Astrocyte of the cerebellum (primary cell): ENCODE measurements around the gene OR13J1.

Experiments used
- DNase-seq: peaks from one replicate; pipeline ENCODE4 v3.0.0-alpha.2; 2011; ENCODE audit warnings: low read depth
- H3K4me3 ChIP-seq: 2 replicates; pipeline ENCODE4 v1.5.1; 2011; ENCODE audit warnings: mild to moderate bottlenecking, low read depth, low read length, moderate library complexity
- CTCF ChIP-seq: IDR thresholded peaks from 2 replicates; pipeline ENCODE4 v1.5.1; 2012; ENCODE audit warnings: low read length, low read depth, moderate library complexity, mild to moderate bottlenecking; ENCODE audit errors: missing control alignments
- in situ Hi-C: cut with HindIII; loops from 2 replicates; pipeline ENCODE4 v1.10.0; 2017; ENCODE audit warnings: low sequenced_read_pairs

The OR13J1 gene

GRCh38 chr9:35829084-35829763, 41.0 kb downstream of the OR13J1 start, which contains the start of gene TMEM8B:
Gene TMEM8B (plus strand): TSS chr9:35829228. CDS start chr9:35829448, 220 bp downstream.
- peak within 1 kb of the TSS; percentile 63 for H3K4me3 ChIP-seq
- peak; percentile 70 for DNase-seq
- in situ Hi-C loops: loop anchor here (5.0 kb wide), 1 partner anchor 38 kb away; no protein-coding TSS in a partner anchor
- TF ChIP-seq CTCF: no peak

GRCh38 chr9:35828716-35829083, 41.5 kb downstream of the OR13J1 start, which contains the start of gene FAM221B:
Gene FAM221B (minus strand): TSS chr9:35828732. CDS start chr9:35826161, 2,571 bp downstream.
- peak within 1 kb of the TSS; percentile 63 for H3K4me3 ChIP-seq
- no peak for TF ChIP-seq CTCF
- in situ Hi-C loops: loop anchor here (5.0 kb wide), 1 partner anchor 39 kb away; no protein-coding TSS in a partner anchor
- no peak for DNase-seq

- TF ChIP-seq CTCF: no peak
- in situ Hi-C loops: loop anchor here (5.0 kb wide), 1 partner anchor 40 kb away; no protein-coding TSS in a partner anchor
- no peak overlapping the region for H3K4me3 ChIP-seq
- DNase-seq: no peak
These were observed 42.7 kb downstream of the OR13J1 start for GRCh38 chr9:35827486-35827885.

- TF ChIP-seq CTCF: peak; percentile 83
- no peak overlapping the region for H3K4me3 ChIP-seq
- peak; percentile 36 for DNase-seq
- in situ Hi-C loops: loop anchor here (5.0 kb wide), 1 partner anchor 41 kb away; no protein-coding TSS in a partner anchor
These were observed 44.0 kb downstream of the OR13J1 start for GRCh38 chr9:35826071-35826701.

GRCh38 chr9:35822926-35823325, 47.3 kb downstream of the OR13J1 start:
- H3K4me3 ChIP-seq: no peak overlapping the region
- TF ChIP-seq CTCF: no peak
- DNase-seq: no peak
- in situ Hi-C loops: no loop called here

- peak; percentile 39 for DNase-seq
These were observed 50.1 kb downstream of the OR13J1 start for GRCh38 chr9:35820076-35820475.

More at GRCh38 chr9:35820076-35820475, 50.1 kb downstream of the OR13J1 start:
- no peak for TF ChIP-seq CTCF
- in situ Hi-C loops: no loop called here
- H3K4me3 ChIP-seq: no peak overlapping the region
